ENCODE data around the gene FASTKD3. TPM values are rescaled to one million over a fixed set of nuclear protein-coding genes. Genes with fewer than 3 reads are reported as not detected.

FASTKD3 gene
- total and polyA plus RNA-seq, 2 donors (not counting 1 experiment from before 2014, with no cell fraction given) = 12.7 to 19.0 TPM

DNA sequence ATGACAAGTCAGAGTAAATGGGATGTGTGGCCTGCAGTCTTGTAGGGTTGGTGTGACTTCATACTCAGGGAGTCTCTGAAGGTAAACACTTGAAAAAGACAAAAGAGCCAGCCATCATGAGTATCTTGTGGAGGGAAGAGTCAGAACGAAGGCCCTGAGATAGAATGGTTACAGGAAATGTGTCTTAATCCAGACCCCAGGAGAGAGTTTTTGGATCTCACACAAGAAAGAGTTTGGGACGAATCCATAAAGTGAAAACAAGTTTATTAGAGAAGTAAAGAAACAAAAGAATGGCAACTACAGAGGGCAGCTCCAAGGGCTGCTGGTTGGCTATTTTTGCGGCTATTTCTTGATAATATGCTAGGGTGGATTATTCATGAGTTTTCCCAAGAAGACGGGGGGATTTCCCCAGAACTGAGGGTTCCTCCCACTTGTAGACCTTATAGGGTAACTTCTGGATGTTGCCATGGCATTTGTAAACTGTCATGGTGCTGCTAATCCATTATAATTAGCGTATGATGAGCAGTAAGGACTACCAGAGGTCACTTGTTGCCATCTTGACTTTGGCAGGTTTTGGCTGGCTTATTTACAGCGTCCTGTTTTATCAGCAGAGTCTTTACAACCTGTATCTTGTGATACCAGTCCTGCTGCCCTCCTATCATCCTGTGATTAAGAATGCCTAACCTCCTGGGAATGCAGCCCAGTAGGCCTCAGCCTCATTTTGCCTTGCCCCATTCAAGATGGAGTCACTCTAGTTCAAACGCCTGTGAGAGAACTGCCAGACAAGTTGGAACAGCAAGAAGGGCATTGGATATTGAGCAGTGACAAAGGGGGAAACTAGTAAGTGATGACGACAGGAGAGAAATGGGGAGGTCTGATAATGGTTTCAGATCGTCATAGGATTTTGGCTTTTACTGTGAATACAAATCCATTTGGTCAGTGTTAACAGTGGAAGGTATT lies 34.1 kb upstream of the FASTKD3 start:
- Histone ChIP-seq H3K4me3 (replicated peaks in 1 of 4; ENCODE audit: control extremely low read depth in 1 of 4, insufficient read depth in 1 of 4, low read depth in 3 of 4, low read length in 4 of 4) (no peak overlapping the region), H3K4me2 (ENCODE audit: extremely low read depth, insufficient read depth, low read length) (no peak overlapping the region), H3K9ac (ENCODE audit: insufficient read depth, low read length) (no peak overlapping the region), H4K20me1 (ENCODE audit: control insufficient read depth, extremely low read depth, insufficient read depth, low read length) (no peaks in the 10 kb centered on the region), H2AFZ (ENCODE audit: low read length) (no peak overlapping the region), H3K9me3 (ENCODE audit: control insufficient read depth, insufficient read depth, low read depth, low read length) (no peaks in the 10 kb centered on the region), H3K27me3 (ENCODE audit: control insufficient read depth, insufficient read depth, low read length) (no peaks in the 10 kb centered on the region), H3K27ac (ENCODE audit: insufficient read depth, low read length) (no peak overlapping the region), H3K79me2 (ENCODE audit: control insufficient read depth, insufficient read depth, low read length) (no peaks in the 10 kb centered on the region), H3K4me1 (ENCODE audit: control insufficient read depth, extremely low read depth, insufficient read depth, low read length) (peaks cover 4% of the 10 kb centered on the region), H3K36me3 (ENCODE audit: control insufficient read depth, insufficient read depth, low read length) (peaks cover 8% of the 10 kb centered on the region)
- DNase-seq (ENCODE audit: low read depth in 2 of 2) = peak in 1 of 2 donors; percentile 23
- TF ChIP-seq, protein P1, sequence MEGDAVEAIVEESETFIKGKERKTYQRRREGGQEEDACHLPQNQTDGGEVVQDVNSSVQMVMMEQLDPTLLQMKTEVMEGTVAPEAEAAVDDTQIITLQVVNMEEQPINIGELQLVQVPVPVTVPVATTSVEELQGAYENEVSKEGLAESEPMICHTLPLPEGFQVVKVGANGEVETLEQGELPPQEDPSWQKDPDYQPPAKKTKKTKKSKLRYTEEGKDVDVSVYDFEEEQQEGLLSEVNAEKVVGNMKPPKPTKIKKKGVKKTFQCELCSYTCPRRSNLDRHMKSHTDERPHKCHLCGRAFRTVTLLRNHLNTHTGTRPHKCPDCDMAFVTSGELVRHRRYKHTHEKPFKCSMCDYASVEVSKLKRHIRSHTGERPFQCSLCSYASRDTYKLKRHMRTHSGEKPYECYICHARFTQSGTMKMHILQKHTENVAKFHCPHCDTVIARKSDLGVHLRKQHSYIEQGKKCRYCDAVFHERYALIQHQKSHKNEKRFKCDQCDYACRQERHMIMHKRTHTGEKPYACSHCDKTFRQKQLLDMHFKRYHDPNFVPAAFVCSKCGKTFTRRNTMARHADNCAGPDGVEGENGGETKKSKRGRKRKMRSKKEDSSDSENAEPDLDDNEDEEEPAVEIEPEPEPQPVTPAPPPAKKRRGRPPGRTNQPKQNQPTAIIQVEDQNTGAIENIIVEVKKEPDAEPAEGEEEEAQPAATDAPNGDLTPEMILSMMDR (conservative IDR thresholded peaks at IDR 0.05 in 1 of 2, IDR thresholded peaks at IDR 0.05 in 1 of 2; ENCODE audit: low read depth in 1 of 2, low read length in 2 of 2) = no peak
- no peak for TF ChIP-seq EZH2 (IDR thresholded peaks at IDR 0.05; ENCODE audit: low read length, missing control alignments)

DNA sequence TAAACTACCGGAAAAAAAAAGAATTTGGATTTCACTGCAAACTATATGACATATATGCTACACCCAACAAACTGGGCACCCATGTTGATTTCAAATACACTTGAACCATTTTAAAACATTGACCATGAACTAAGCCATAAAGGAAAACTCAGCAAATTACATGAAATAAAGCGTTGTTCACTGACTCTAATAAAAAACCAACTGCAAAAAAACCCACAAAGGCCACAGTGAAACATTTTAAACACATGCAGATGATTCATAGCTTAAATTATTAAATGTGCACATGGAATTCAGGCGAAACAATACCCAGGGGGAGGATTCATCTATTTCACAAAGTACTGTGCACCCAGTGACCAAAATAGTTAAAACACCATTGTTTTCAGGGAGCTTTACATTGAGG lies 33.4 kb upstream of the FASTKD3 start:
- DNase-seq (ENCODE audit: low read depth in 2 of 2) = peak in 1 of 2 donors; percentile 24
- H3K27ac ChIP-seq (ENCODE audit: insufficient read depth, low read length) = no peak overlapping the region
- H3K4me3 ChIP-seq (replicated peaks in 1 of 4; ENCODE audit: control extremely low read depth in 1 of 4, insufficient read depth in 1 of 4, low read depth in 3 of 4, low read length in 4 of 4) = no peak overlapping the region
- no peak overlapping the region for H2AFZ ChIP-seq (ENCODE audit: low read length)
- TF ChIP-seq, protein P1 (conservative IDR thresholded peaks at IDR 0.05 in 1 of 2, IDR thresholded peaks at IDR 0.05 in 1 of 2; ENCODE audit: low read depth in 1 of 2, low read length in 2 of 2) = no peak
- TF ChIP-seq EZH2 (IDR thresholded peaks at IDR 0.05; ENCODE audit: low read length, missing control alignments) = no peak
- H3K79me2 ChIP-seq (ENCODE audit: control insufficient read depth, insufficient read depth, low read length) = no peaks in the 10 kb centered on the region
- no peaks in the 10 kb centered on the region for H4K20me1 ChIP-seq (ENCODE audit: control insufficient read depth, extremely low read depth, insufficient read depth, low read length)
- no peaks in the 10 kb centered on the region for H3K9me3 ChIP-seq (ENCODE audit: control insufficient read depth, insufficient read depth, low read depth, low read length)
- no peaks in the 10 kb centered on the region for H3K27me3 ChIP-seq (ENCODE audit: control insufficient read depth, insufficient read depth, low read length)
- peaks cover 4% of the 10 kb centered on the region for H3K4me1 ChIP-seq (ENCODE audit: control insufficient read depth, extremely low read depth, insufficient read depth, low read length)
- peaks cover 8% of the 10 kb centered on the region for H3K36me3 ChIP-seq (ENCODE audit: control insufficient read depth, insufficient read depth, low read length)
- H3K9ac ChIP-seq (ENCODE audit: insufficient read depth, low read length) = no peak overlapping the region
- no peak overlapping the region for H3K4me2 ChIP-seq (ENCODE audit: extremely low read depth, insufficient read depth, low read length)

DNA sequence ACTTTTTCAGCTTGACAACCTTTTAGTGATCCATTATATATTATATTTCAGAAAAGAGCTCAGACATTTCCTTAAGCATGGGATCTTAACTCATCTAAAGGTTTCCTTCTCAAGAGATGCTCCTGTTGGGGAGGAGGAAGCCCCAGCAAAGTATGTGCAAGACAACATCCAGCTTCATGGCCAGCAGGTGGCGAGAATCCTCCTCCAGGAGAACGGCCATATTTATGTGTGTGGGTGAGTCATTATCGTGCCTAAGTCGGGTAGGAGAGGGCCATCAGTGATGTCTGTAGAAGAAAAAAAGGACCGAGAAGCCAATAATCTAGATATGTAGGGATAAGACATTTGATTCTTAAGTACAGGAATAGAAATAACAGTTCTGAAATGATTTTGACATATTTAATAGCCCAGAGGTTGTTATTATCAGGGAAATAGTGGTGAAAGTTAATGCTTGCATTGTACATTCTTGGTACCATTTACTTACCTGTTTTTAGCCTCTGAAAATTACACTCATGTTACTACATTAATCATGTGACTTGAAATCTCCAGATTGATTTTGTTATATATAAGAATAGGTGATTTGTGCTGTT lies 28.3 kb upstream of the FASTKD3 start:
- Histone ChIP-seq H3K9ac (ENCODE audit: insufficient read depth, low read length) (no peak overlapping the region), H3K4me1 (ENCODE audit: control insufficient read depth, extremely low read depth, insufficient read depth, low read length) (no peaks in the 10 kb centered on the region), H3K27me3 (ENCODE audit: control insufficient read depth, insufficient read depth, low read length) (no peaks in the 10 kb centered on the region), H2AFZ (ENCODE audit: low read length) (no peak overlapping the region), H4K20me1 (ENCODE audit: control insufficient read depth, extremely low read depth, insufficient read depth, low read length) (no peaks in the 10 kb centered on the region), H3K79me2 (ENCODE audit: control insufficient read depth, insufficient read depth, low read length) (no peaks in the 10 kb centered on the region), H3K36me3 (ENCODE audit: control insufficient read depth, insufficient read depth, low read length) (peaks cover 17% of the 10 kb centered on the region), H3K4me2 (ENCODE audit: extremely low read depth, insufficient read depth, low read length) (no peak overlapping the region), H3K9me3 (ENCODE audit: control insufficient read depth, insufficient read depth, low read depth, low read length) (no peaks in the 10 kb centered on the region), H3K27ac (ENCODE audit: insufficient read depth, low read length) (no peak overlapping the region), H3K4me3 (replicated peaks in 1 of 4; ENCODE audit: control extremely low read depth in 1 of 4, insufficient read depth in 1 of 4, low read depth in 3 of 4, low read length in 4 of 4) (no peak overlapping the region)
- peak; percentile 37 to 60 for DNase-seq (ENCODE audit: low read depth in 2 of 2)
- TF ChIP-seq, protein P1 (conservative IDR thresholded peaks at IDR 0.05 in 1 of 2, IDR thresholded peaks at IDR 0.05 in 1 of 2; ENCODE audit: low read depth in 1 of 2, low read length in 2 of 2) = peak in 1 of 2 donors; percentile 36
- TF ChIP-seq EZH2 (IDR thresholded peaks at IDR 0.05; ENCODE audit: low read length, missing control alignments) = no peak

All from fibroblast of lung (primary cell).